Caco-2 (cell line): ENCODE data around the gene LRRC27. TPM values are rescaled to one million over a fixed set of nuclear protein-coding genes. Genes with fewer than 3 reads are reported as not detected.

ENCODE experiments used
- BruUV-seq: library from RNA; stranded (reverse); fragments of 400-500 nt; replicated peaks from 2 replicates; lab custom pipeline; 2021; lab: Mats Ljungman, UMichigan
- CTCF ChIA-PET: fragments of 300-600 bp; sonication (Branson Sonifier 250); formaldehyde crosslinking; loops from one replicate; lab custom pipeline; 2022; ENCODE audit warnings: antibody characterized with exemption; lab: Charles Lee
- POLR2A ChIA-PET: fragments of 300-600 bp; sonication (Branson Sonifier 250); formaldehyde crosslinking; loops from one replicate; lab custom pipeline; 2022; ENCODE audit warnings: antibody characterized with exemption; lab: Charles Lee
- DNase-seq, 2 experiments: peaks; one replicate each; pipeline versions ENCODE4 v3.0.0 to v3.0.0-alpha.2; 2020 to 2022
- H3K27me3 ChIP-seq: replicated peaks from 2 replicates; pipeline ENCODE4 v1.6.0; 2011; ENCODE audit warnings: low read length; ENCODE audit not compliant: control insufficient read depth, insufficient read depth
- H3K36me3 ChIP-seq: 2 replicates; pipeline ENCODE4 v1.5.1; 2011; ENCODE audit warnings: low read length; ENCODE audit not compliant: control insufficient read depth, insufficient read depth
- H3K4me1 ChIP-seq: fragments of 250-450 bp; sonication (Bioruptor Pico); 2 replicates; pipeline ENCODE4 v1.5.1; 2020; ENCODE audit warnings: mild to moderate bottlenecking
- H3K4me3 ChIP-seq: 2 replicates; pipeline ENCODE4 v1.5.1; 2011; ENCODE audit warnings: low read depth, mild to moderate bottlenecking, control low read depth, low read length
- H3K9me3 ChIP-seq: fragments of 250-450 bp; sonication (Bioruptor Pico); 2 replicates; pipeline ENCODE4 v1.5.1; 2020; ENCODE audit warnings: mild to moderate bottlenecking, moderate library complexity
- H3K27ac Mint-ChIP-seq: one replicate; pipeline ENCODE4 v1.8.0; 2022; ENCODE audit warnings: mixed read lengths; ENCODE audit not compliant: unreplicated experiment
- H3K27me3 Mint-ChIP-seq: one replicate; pipeline ENCODE4 v1.8.0; 2022; ENCODE audit warnings: mixed read lengths; ENCODE audit not compliant: insufficient read depth, unreplicated experiment
- H3K36me3 Mint-ChIP-seq: one replicate; pipeline ENCODE4 v1.8.0; 2022; ENCODE audit warnings: mild to moderate bottlenecking, mixed read lengths; ENCODE audit not compliant: insufficient read depth, unreplicated experiment
- H3K4me1 Mint-ChIP-seq: one replicate; pipeline ENCODE4 v1.8.0; 2022; ENCODE audit warnings: low read depth, mixed read lengths; ENCODE audit not compliant: unreplicated experiment
- H3K4me3 Mint-ChIP-seq: one replicate; pipeline ENCODE4 v1.8.0; 2022; ENCODE audit warnings: mild to moderate bottlenecking, moderate library complexity, mixed read lengths; ENCODE audit not compliant: unreplicated experiment
- H3K9me3 Mint-ChIP-seq: one replicate; pipeline ENCODE4 v1.8.0; 2022; ENCODE audit warnings: mixed read lengths; ENCODE audit not compliant: unreplicated experiment
- CTCF ChIP-seq, 2 experiments: fragments of 200-600 bp in 1 of 2; IDR thresholded peaks; 1 replicate in 1 of 2; 2 replicates in 1 of 2; pipeline versions ENCODE4 v1.5.1 to v1.8.0; 2011 to 2022; ENCODE audit warnings: antibody characterized with exemption in 1 of 2, control low read depth in 1 of 2, inconsistent platforms in 1 of 2, low read depth in 1 of 2, low read length in 1 of 2, mild to moderate bottlenecking in 1 of 2, moderate library complexity in 1 of 2; ENCODE audit not compliant: insufficient read depth in 1 of 2, severe bottlenecking in 1 of 2, unreplicated experiment in 1 of 2
- intact Hi-C: fragments of 100-400 bp; cut with micrococcal nuclease; formaldehyde crosslinking; loops from one replicate; pipeline ENCODE4 v1.10.0; 2022; ENCODE audit not compliant: unreplicated experiment
- total RNA-seq: library from RNA; stranded (reverse); gene quantifications from 2 replicates; pipeline ENCODE4 v1.2.3, GENCODE V29; 2022

The LRRC27 gene
- total RNA-seq, 1 experiment from 2014 or later, result 11.7 TPM

- peaks cover 4% of the 10 kb centered on the region; the same call in 1 of the 2 replicates for H3K4me1 ChIP-seq
- no peak for DNase-seq
- ChIA-PET POLR2A (no interaction called here), CTCF (no interaction called here)
- Mint-ChIP-seq H3K4me1 (peaks cover 6% of the 10 kb centered on the region), H3K27ac (peak overlapping the region; percentile 4), H3K4me3 (no peak overlapping the region), H3K9me3 (peaks cover 17% of the 10 kb centered on the region), H3K27me3 (peaks cover 2% of the 10 kb centered on the region), H3K36me3 (peaks cover 12% of the 10 kb centered on the region)
- intact Hi-C loops, result no loop called here
- no peaks in the 10 kb centered on the region for H3K27me3 ChIP-seq
- no TSS peak for BruUV-seq
- no peak overlapping the region for H3K4me3 ChIP-seq
- no peak for TF ChIP-seq CTCF (IDR thresholded peaks at IDR 0.05; ENCODE audit: insufficient read depth in 1 of 2, low read depth in 1 of 2, low read length in 1 of 2, severe bottlenecking in 1 of 2, unreplicated experiment in 1 of 2)
- no peaks in the 10 kb centered on the region for H3K36me3 ChIP-seq
- H3K9me3 ChIP-seq, result peaks cover 5% of the 10 kb centered on the region; the same call in 1 of the 2 replicates
Observed at GRCh38 chr10:132310701-132311337, 21.2 kb upstream of the LRRC27 start.

GRCh38 chr10:132311338-132311939 lies 20.6 kb upstream of the LRRC27 start:
- Histone ChIP-seq H3K9me3 (peaks cover 5% of the 10 kb centered on the region; the same call in 1 of the 2 replicates), H3K4me3 (no peak overlapping the region), H3K36me3 (no peaks in the 10 kb centered on the region), H3K4me1 (peaks cover 4% of the 10 kb centered on the region; the same call in 1 of the 2 replicates), H3K27me3 (no peaks in the 10 kb centered on the region)
- H3K4me3 Mint-ChIP-seq, result no peak overlapping the region
- H3K27me3 Mint-ChIP-seq, result peaks cover 2% of the 10 kb centered on the region
- peak in 1 of 2 experiments; percentile 28 for DNase-seq
- H3K9me3 Mint-ChIP-seq, result peaks cover 17% of the 10 kb centered on the region
- H3K4me1 Mint-ChIP-seq, result peaks cover 6% of the 10 kb centered on the region
- no TSS peak for BruUV-seq
- intact Hi-C loops, result no loop called here
- peak overlapping the region; percentile 4 for H3K27ac Mint-ChIP-seq
- CTCF ChIA-PET, result no interaction called here
- H3K36me3 Mint-ChIP-seq, result peaks cover 12% of the 10 kb centered on the region
- POLR2A ChIA-PET, result no interaction called here
- TF ChIP-seq CTCF (IDR thresholded peaks at IDR 0.05; ENCODE audit: insufficient read depth in 1 of 2, low read depth in 1 of 2, low read length in 1 of 2, severe bottlenecking in 1 of 2, unreplicated experiment in 1 of 2), result no peak

GRCh38 chr10:132313305-132313704 lies 18.7 kb upstream of the LRRC27 start:
- ChIA-PET CTCF (no interaction called here), POLR2A (no interaction called here)
- DNase-seq, result no peak
- no peak overlapping the region for H3K4me3 ChIP-seq
- no peaks in the 10 kb centered on the region for H3K36me3 ChIP-seq
- no peak for TF ChIP-seq CTCF (IDR thresholded peaks at IDR 0.05; ENCODE audit: insufficient read depth in 1 of 2, low read depth in 1 of 2, low read length in 1 of 2, severe bottlenecking in 1 of 2, unreplicated experiment in 1 of 2)
- H3K4me1 ChIP-seq, result peaks cover 4% of the 10 kb centered on the region; the same call in 1 of the 2 replicates
- no peaks in the 10 kb centered on the region for H3K27me3 ChIP-seq
- Mint-ChIP-seq H3K4me1 (no peaks in the 10 kb centered on the region), H3K27ac (no peak overlapping the region), H3K9me3 (peaks cover 17% of the 10 kb centered on the region), H3K4me3 (no peak overlapping the region), H3K36me3 (peaks cover 6% of the 10 kb centered on the region), H3K27me3 (no peaks in the 10 kb centered on the region)
- intact Hi-C loops, result no loop called here
- H3K9me3 ChIP-seq, result peaks cover 5% of the 10 kb centered on the region; the same call in 1 of the 2 replicates
- no TSS peak for BruUV-seq
